ENCODE data around the gene POMGNT1. TPM values are rescaled to one million over a fixed set of nuclear protein-coding genes. Genes with fewer than 3 reads are reported as not detected.
A peak's percentile ranks its signal among the peaks of the same experiment; 100 is the strongest.

The POMGNT1 gene
- total and polyA plus RNA-seq, 2 of the 13 experiments (the other 11 are each of a cell fraction or from before 2014, with no cell fraction given): 33.9 to 46.8 TPM

DNA sequence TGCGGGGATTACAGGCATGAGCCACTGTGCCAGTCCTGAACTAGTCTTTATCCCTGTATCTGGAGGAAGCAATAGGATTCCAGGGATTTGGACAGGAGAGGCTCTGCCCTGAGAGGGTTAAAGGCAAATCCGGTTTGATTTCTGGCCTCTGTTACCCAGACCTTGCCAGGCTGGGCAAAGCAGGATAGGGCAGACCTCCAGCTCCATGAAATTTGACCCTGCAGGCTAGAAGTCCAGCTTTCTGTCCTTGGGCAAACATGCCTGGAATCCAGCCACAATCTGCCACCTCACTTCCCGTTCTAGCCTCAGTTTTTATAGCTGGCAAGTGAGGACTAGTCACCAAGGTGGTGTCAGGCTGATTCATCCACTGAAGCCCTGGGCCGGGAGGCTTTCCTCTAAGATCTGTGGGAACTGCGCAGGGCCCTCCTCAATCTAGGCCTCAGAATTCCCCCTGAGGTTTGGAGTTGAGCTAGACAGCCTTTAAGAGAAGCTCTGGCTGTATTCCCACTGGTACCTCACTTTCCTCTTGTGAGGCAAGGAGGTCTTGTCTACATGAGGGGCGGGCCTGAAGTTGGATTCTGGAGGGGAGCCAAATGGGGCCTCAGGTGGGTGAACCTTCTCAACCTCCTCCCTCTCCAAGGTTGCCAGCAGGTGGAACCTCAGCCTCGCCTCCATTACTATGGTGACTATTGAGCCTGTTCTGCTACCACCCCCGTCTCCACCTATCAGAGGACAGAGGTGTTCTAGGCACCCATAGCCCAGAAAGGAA lies 15.0 kb downstream of the POMGNT1 start (continued):
- peak; percentile 31; the same call in 1 of the 2 replicates for TF ChIP-seq KAT8 (CRISPR knock-in tag; IDR thresholded peaks at IDR 0.05)
- no peak; the same call in 1 of the 2 replicates for TF ChIP-seq NR2F6 (IDR thresholded peaks at IDR 0.05)
- TF ChIP-seq NR2F6 (CRISPR knock-in tag; IDR thresholded peaks at IDR 0.05): peak; percentile 47; the same call in 1 of the 2 replicates
- TF ChIP-seq ATF7 (IDR thresholded peaks at IDR 0.05): no peak
- TF ChIP-seq ATF7 (CRISPR knock-in tag; IDR thresholded peaks at IDR 0.05): no peak
- TF ChIP-seq RAD21 (CRISPR knock-in tag; IDR thresholded peaks at IDR 0.05): no peak
- no peak; the same call in 1 of the 2 replicates for TF ChIP-seq STAG1 (CRISPR knock-in tag; IDR thresholded peaks at IDR 0.05)
- TF ChIP-seq, protein P1, sequence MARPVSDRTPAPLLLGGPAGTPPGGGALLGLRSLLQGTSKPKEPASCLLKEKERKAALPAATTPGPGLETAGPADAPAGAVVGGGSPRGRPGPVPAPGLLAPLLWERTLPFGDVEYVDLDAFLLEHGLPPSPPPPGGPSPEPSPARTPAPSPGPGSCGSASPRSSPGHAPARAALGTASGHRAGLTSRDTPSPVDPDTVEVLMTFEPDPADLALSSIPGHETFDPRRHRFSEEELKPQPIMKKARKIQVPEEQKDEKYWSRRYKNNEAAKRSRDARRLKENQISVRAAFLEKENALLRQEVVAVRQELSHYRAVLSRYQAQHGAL (CRISPR knock-in tag; IDR thresholded peaks at IDR 0.05; ENCODE audit: not compliant biosample characterization): peak; percentile 42
- no peak for TF ChIP-seq PAWR (CRISPR knock-in tag; IDR thresholded peaks at IDR 0.05; ENCODE audit: borderline replicate concordance)
- no peak for TF ChIP-seq ZNF577 (CRISPR knock-in tag; IDR thresholded peaks at IDR 0.05; ENCODE audit: borderline replicate concordance, low read depth)
- TF ChIP-seq, protein P2, sequence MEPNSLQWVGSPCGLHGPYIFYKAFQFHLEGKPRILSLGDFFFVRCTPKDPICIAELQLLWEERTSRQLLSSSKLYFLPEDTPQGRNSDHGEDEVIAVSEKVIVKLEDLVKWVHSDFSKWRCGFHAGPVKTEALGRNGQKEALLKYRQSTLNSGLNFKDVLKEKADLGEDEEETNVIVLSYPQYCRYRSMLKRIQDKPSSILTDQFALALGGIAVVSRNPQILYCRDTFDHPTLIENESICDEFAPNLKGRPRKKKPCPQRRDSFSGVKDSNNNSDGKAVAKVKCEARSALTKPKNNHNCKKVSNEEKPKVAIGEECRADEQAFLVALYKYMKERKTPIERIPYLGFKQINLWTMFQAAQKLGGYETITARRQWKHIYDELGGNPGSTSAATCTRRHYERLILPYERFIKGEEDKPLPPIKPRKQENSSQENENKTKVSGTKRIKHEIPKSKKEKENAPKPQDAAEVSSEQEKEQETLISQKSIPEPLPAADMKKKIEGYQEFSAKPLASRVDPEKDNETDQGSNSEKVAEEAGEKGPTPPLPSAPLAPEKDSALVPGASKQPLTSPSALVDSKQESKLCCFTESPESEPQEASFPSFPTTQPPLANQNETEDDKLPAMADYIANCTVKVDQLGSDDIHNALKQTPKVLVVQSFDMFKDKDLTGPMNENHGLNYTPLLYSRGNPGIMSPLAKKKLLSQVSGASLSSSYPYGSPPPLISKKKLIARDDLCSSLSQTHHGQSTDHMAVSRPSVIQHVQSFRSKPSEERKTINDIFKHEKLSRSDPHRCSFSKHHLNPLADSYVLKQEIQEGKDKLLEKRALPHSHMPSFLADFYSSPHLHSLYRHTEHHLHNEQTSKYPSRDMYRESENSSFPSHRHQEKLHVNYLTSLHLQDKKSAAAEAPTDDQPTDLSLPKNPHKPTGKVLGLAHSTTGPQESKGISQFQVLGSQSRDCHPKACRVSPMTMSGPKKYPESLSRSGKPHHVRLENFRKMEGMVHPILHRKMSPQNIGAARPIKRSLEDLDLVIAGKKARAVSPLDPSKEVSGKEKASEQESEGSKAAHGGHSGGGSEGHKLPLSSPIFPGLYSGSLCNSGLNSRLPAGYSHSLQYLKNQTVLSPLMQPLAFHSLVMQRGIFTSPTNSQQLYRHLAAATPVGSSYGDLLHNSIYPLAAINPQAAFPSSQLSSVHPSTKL (CRISPR knock-in tag; IDR thresholded peaks at IDR 0.05): peak; percentile 79
- TF ChIP-seq, protein P3, sequence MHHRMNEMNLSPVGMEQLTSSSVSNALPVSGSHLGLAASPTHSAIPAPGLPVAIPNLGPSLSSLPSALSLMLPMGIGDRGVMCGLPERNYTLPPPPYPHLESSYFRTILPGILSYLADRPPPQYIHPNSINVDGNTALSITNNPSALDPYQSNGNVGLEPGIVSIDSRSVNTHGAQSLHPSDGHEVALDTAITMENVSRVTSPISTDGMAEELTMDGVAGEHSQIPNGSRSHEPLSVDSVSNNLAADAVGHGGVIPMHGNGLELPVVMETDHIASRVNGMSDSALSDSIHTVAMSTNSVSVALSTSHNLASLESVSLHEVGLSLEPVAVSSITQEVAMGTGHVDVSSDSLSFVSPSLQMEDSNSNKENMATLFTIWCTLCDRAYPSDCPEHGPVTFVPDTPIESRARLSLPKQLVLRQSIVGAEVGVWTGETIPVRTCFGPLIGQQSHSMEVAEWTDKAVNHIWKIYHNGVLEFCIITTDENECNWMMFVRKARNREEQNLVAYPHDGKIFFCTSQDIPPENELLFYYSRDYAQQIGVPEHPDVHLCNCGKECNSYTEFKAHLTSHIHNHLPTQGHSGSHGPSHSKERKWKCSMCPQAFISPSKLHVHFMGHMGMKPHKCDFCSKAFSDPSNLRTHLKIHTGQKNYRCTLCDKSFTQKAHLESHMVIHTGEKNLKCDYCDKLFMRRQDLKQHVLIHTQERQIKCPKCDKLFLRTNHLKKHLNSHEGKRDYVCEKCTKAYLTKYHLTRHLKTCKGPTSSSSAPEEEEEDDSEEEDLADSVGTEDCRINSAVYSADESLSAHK (CRISPR knock-in tag; IDR thresholded peaks at IDR 0.05; ENCODE audit: borderline replicate concordance): no peak
- TF ChIP-seq, protein P4, sequence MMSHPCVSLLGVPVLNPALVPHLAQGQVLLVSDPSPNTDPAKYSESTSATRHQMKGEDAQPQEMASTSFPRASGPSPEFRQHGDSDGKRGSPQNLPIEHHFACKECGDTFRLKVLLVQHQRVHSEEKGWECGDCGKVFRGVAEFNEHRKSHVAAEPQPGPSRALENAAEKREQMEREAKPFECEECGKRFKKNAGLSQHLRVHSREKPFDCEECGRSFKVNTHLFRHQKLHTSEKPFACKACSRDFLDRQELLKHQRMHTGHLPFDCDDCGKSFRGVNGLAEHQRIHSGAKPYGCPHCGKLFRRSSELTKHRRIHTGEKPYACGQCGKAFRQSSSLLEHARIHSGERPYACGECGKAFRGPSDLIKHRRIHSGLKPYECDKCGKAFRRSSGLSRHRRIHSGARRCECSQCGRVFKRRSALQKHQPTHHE (CRISPR knock-in tag; IDR thresholded peaks at IDR 0.05; ENCODE audit: borderline replicate concordance): no peak
- TF ChIP-seq MZF1 (CRISPR knock-in tag; IDR thresholded peaks at IDR 0.05; ENCODE audit: borderline replicate concordance): no peak
- no peak; the same call in 1 of the 2 replicates for TF ChIP-seq RCOR2 (CRISPR knock-in tag; IDR thresholded peaks at IDR 0.05)
- TF ChIP-seq KDM5B (CRISPR knock-in tag; IDR thresholded peaks at IDR 0.05; ENCODE audit: borderline replicate concordance): no peak
- 0 out of 2 replicates have a peak, but pooled peaks have one; percentile 38 for TF ChIP-seq TBX3 (IDR thresholded peaks at IDR 0.05; ENCODE audit: borderline replicate concordance)
- TF ChIP-seq ZBTB21 (CRISPR knock-in tag; IDR thresholded peaks at IDR 0.05): no peak
- TF ChIP-seq, protein P5, sequence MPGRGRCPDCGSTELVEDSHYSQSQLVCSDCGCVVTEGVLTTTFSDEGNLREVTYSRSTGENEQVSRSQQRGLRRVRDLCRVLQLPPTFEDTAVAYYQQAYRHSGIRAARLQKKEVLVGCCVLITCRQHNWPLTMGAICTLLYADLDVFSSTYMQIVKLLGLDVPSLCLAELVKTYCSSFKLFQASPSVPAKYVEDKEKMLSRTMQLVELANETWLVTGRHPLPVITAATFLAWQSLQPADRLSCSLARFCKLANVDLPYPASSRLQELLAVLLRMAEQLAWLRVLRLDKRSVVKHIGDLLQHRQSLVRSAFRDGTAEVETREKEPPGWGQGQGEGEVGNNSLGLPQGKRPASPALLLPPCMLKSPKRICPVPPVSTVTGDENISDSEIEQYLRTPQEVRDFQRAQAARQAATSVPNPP (CRISPR knock-in tag; IDR thresholded peaks at IDR 0.05): 0 out of 2 replicates have a peak, but pooled peaks have one; percentile 37

Measured in HepG2 (cell line).